A673 (cell line): ENCODE results near the gene SCGB1D2.

Experiments used
- EZH2 ChIP-seq: fragments of 200-600 bp; sonication (generic); IDR thresholded peaks from 2 replicates; pipeline ENCODE4 v1.6.1; 2017; ENCODE audit warnings: borderline replicate concordance, low read depth, mild to moderate bottlenecking, mixed read lengths, antibody characterized with exemption, low read length; ENCODE audit not compliant: poor library complexity, severe bottlenecking
- TF ChIP-seq, protein P1 (sequence below): fragments of 300-800, 200-600 bp; sonication (generic); conservative IDR thresholded peaks from 2 replicates; pipeline ENCODE4 v1.5.1; 2017; ENCODE audit warnings: low read depth, mild to moderate bottlenecking, antibody characterized with exemption, low read length, moderate library complexity, mixed read lengths

DNA sequence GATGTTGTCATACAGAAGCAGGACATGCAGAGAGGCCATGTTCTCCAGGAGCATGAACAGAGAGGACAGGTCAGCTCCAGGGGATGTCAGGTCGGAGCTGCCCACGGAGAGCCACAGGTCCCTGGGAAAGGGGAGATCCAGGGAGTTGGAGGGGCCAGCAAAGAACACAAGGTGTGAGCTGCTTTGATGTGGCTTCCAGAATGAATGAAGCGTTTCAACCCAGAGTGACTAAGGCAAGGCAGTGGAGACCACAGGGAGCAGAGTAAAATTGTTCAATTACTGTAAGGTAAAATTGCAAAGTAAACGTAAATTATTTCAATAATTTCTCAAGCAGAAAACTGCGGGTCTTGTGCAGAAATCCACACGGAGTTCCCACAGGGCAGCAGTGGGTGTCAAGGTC is 39.1 kb upstream of the SCGB1D2 start:
- TF ChIP-seq, protein P1, sequence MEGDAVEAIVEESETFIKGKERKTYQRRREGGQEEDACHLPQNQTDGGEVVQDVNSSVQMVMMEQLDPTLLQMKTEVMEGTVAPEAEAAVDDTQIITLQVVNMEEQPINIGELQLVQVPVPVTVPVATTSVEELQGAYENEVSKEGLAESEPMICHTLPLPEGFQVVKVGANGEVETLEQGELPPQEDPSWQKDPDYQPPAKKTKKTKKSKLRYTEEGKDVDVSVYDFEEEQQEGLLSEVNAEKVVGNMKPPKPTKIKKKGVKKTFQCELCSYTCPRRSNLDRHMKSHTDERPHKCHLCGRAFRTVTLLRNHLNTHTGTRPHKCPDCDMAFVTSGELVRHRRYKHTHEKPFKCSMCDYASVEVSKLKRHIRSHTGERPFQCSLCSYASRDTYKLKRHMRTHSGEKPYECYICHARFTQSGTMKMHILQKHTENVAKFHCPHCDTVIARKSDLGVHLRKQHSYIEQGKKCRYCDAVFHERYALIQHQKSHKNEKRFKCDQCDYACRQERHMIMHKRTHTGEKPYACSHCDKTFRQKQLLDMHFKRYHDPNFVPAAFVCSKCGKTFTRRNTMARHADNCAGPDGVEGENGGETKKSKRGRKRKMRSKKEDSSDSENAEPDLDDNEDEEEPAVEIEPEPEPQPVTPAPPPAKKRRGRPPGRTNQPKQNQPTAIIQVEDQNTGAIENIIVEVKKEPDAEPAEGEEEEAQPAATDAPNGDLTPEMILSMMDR = no peak
- TF ChIP-seq EZH2 = no peak
